Spleen (tissue), 11 donors: Measurements from ENCODE around the gene PPP1R15B. TPM values are rescaled to one million over a fixed set of nuclear protein-coding genes. Genes with fewer than 3 reads are reported as not detected.

ENCODE experiments used
- DNase-seq: peaks from one replicate; pipeline ENCODE4 v3.0.0-alpha.2; 2020
- H3K27ac ChIP-seq, 8 donors: fragments of 200-600 bp; sonication (generic) in 7 of 8; 1 replicate in 4 of 8; 2 replicates in 4 of 8; pipeline versions ENCODE4 v1.5.0 to v1.8.0; 2016 to 2021; ENCODE audit warnings: inconsistent platforms in 4 of 8, mild to moderate bottlenecking in 4 of 8, moderate library complexity in 1 of 8
- H3K27me3 ChIP-seq, 7 donors: fragments of 200-600 bp; sonication (generic) in 6 of 7; replicated peaks in 1 of 7; 1 replicate in 4 of 7; 2 replicates in 3 of 7; pipeline versions ENCODE4 v1.5.0 to v1.8.0; 2016 to 2021; ENCODE audit warnings: inconsistent platforms in 3 of 7, mild to moderate bottlenecking in 1 of 7
- H3K36me3 ChIP-seq, 6 donors: fragments of 200-600 bp; sonication (generic) in 5 of 6; 1 replicate in 4 of 6; 2 replicates in 2 of 6; pipeline versions ENCODE4 v1.5.0 to v1.8.0; 2016 to 2021; ENCODE audit warnings: inconsistent platforms in 2 of 6
- H3K4me1 ChIP-seq, 6 donors: fragments of 200-600 bp; sonication (generic) in 5 of 6; 1 replicate in 3 of 6; 2 replicates in 3 of 6; pipeline versions ENCODE4 v1.5.0 to v1.8.0; 2016 to 2021; ENCODE audit warnings: inconsistent platforms in 3 of 6
- H3K4me3 ChIP-seq, 8 donors: fragments of 200-600 bp; sonication (generic) in 7 of 8; 1 replicate in 4 of 8; 2 replicates in 4 of 8; pipeline versions ENCODE4 v1.5.0 to v1.8.0; 2016 to 2021; ENCODE audit warnings: inconsistent platforms in 4 of 8, mild to moderate bottlenecking in 4 of 8, moderate library complexity in 2 of 8
- H3K9me3 ChIP-seq, 8 donors: fragments of 200-600 bp; sonication (generic) in 7 of 8; 1 replicate in 4 of 8; 2 replicates in 4 of 8; pipeline versions ENCODE4 v1.5.0 to v1.8.0; 2016 to 2021; ENCODE audit warnings: inconsistent platforms in 4 of 8
- CTCF ChIP-seq, 11 experiments: fragments of 200-600 bp in 7 of 11; fragments of 450-650 bp in 4 of 11; sonication (generic) in 4 of 11; IDR thresholded peaks in 8 of 11; conservative IDR thresholded peaks in 3 of 11; 1 replicate in 7 of 11; 2 replicates in 4 of 11; pipeline versions ENCODE4 v1.4.0 to v1.8.0; 2016 to 2021; ENCODE audit warnings: antibody characterized with exemption in 11 of 11, inconsistent platforms in 4 of 11, mild to moderate bottlenecking in 1 of 11
- POLR2A ChIP-seq, 3 donors: fragments of 450-650 bp; IDR thresholded peaks; one replicate each; pipeline ENCODE4 v1.5.1; 2017; ENCODE audit warnings: antibody characterized with exemption in 3 of 3, mild to moderate bottlenecking in 1 of 3
- POLR2AphosphoS5 ChIP-seq, 3 donors: sonication (generic); formaldehyde crosslinking; IDR thresholded peaks; one replicate each; pipeline ENCODE4 v1.5.1; 2017; ENCODE audit warnings: antibody characterized with exemption in 3 of 3
- WGBS, 5 donors: extraction: QIAGEN DNeasy Blood & Tissue Kit in 3 of 5; methylation state at CpG; one replicate each; pipeline versions ENCODE4 v1.1.5 to v1.1.7; 2013 to 2018; 5-methylcytosine and 5-hydroxymethylcytosine counted together
- intact Hi-C: fragments of 100-400 bp; cut with DNase I; formaldehyde crosslinking; loops from one replicate; pipeline ENCODE4 v1.15.0; 2023; ENCODE audit warnings: low total_unique reads
- polyA plus RNA-seq, 3 donors: library from polyadenylated mRNA; stranded (reverse); fragments of 200-250 nt; gene quantifications; one replicate each; pipeline ENCODE4 v1.2.1, GENCODE V29; 2013
- total RNA-seq, 7 donors: library from RNA; depleted of rRNA in 3 of 7; stranded (reverse); fragments of >200 nt in 3 of 7; fragmentation: NEBNext Ultra II Directional in 4 of 7; extraction: Animal tissue kit (Norgen Biotek cat#: 25700) in 4 of 7; gene quantifications; one replicate each; pipeline versions ENCODE4 v1.1.0 to v1.2.1, GENCODE V29; 2016 to 2021
- donor health status: healthy with polysubstance abuse.
- donor health status: DM: no; HTN: no; CAD: no; lungs with moderate emphysema.
- donor health status: DM: no; HTN: no; CAD: no.
- donor health status: Bipolar disorder and iron deficiency.
- donor health status: healthy.
- donor health status: DM: no; HTN: no; CAD: no.
- donor health status: DM: yes; HTN: yes; CAD: no.

PPP1R15B gene
- total and polyA plus RNA-seq, 10 donors = 10.8 to 73.1 (median 57.8) TPM

- no peaks in the 10 kb centered on the region for H3K9me3 ChIP-seq
- no peak overlapping the region for H3K27ac ChIP-seq
- H3K36me3 ChIP-seq = no peaks in the 10 kb centered on the region
- peaks cover 0 to 22% (median 0%) of the 10 kb centered on the region in 7 donors for H3K27me3 ChIP-seq
- intact Hi-C loops = loop anchor here (10.0 kb wide), 2 partner anchors 112 to 502 kb away; partner anchors contain the start of gene SNRPE
- TF ChIP-seq POLR2AphosphoS5 (IDR thresholded peaks at IDR 0.05) (no peak), CTCF (IDR thresholded peaks at IDR 0.05 in 8 of 11, conservative IDR thresholded peaks at IDR 0.05 in 3 of 11) (peak in 3 of 11 experiments; percentile 6 to 38 (median 21))
- no peak overlapping the region for H3K4me3 ChIP-seq
- 88 to 96% (median 91%) methylated on average over 7 of the region's 7 CpGs for WGBS, 5 donors
- H3K4me1 ChIP-seq = peaks cover 8 to 42% (median 22%) of the 10 kb centered on the region in 6 donors
- DNase-seq = no peak
Measured at GRCh38 chr1:204366759-204367158, 44.9 kb downstream of the PPP1R15B start.

- Histone ChIP-seq H3K4me3 (peak overlapping the region in 7 of 8 donors; percentile 14 to 65 (median 35)), H3K27ac (peak overlapping the region in 5 of 8 donors; percentile 31 to 61 (median 49)), H3K27me3 (peaks cover 0 to 46% (median 3%) of the 10 kb centered on the region in 7 donors), H3K9me3 (no peaks in the 10 kb centered on the region), H3K4me1 (peaks cover 8 to 55% (median 33%) of the 10 kb centered on the region in 6 donors), H3K36me3 (no peaks in the 10 kb centered on the region)
- intact Hi-C loops = loop anchor here (5.0 to 10.0 kb wide), 4 partner anchors 109 to 499 kb away; partner anchors contain the start of genes GOLT1A and SNRPE
- peak; percentile 83 for DNase-seq
- TF ChIP-seq CTCF (IDR thresholded peaks at IDR 0.05 in 8 of 11, conservative IDR thresholded peaks at IDR 0.05 in 3 of 11) (peak; percentile 92 to 98 (median 96)), POLR2A (IDR thresholded peaks at IDR 0.05) (no peak), POLR2AphosphoS5 (IDR thresholded peaks at IDR 0.05) (peak in 2 of 3 donors; percentile 27 to 53)
- 0 to 2% (median 1%) methylated on average over 23 to 27 of the region's 27 CpGs for WGBS, 5 donors
Measured at GRCh38 chr1:204363335-204364114, 48.1 kb downstream of the PPP1R15B start.

- H3K4me1 ChIP-seq = peaks cover 8 to 56% (median 31%) of the 10 kb centered on the region in 6 donors
- no peak for DNase-seq
- TF ChIP-seq POLR2A (IDR thresholded peaks at IDR 0.05) = no peak
- TF ChIP-seq POLR2AphosphoS5 (IDR thresholded peaks at IDR 0.05) = no peak
- TF ChIP-seq CTCF (IDR thresholded peaks at IDR 0.05 in 8 of 11, conservative IDR thresholded peaks at IDR 0.05 in 3 of 11) = no peak
Measured at GRCh38 chr1:204362984-204363334, 48.7 kb downstream of the PPP1R15B start.

GRCh38 chr1:204361781-204362180, 49.8 kb downstream of the PPP1R15B start:
- H3K9me3 ChIP-seq = no peaks in the 10 kb centered on the region
- TF ChIP-seq POLR2AphosphoS5 (IDR thresholded peaks at IDR 0.05) (no peak), POLR2A (IDR thresholded peaks at IDR 0.05) (no peak), CTCF (IDR thresholded peaks at IDR 0.05 in 8 of 11, conservative IDR thresholded peaks at IDR 0.05 in 3 of 11) (no peak)
- H3K27me3 ChIP-seq = peaks cover 0 to 54% (median 3%) of the 10 kb centered on the region in 7 donors
- no peak overlapping the region for H3K27ac ChIP-seq
- 71 to 87% (median 74%) methylated on average over 10 of the region's 10 CpGs for WGBS, 5 donors
- no peaks in the 10 kb centered on the region for H3K36me3 ChIP-seq
- H3K4me1 ChIP-seq = peaks cover 8 to 63% (median 31%) of the 10 kb centered on the region in 6 donors
- H3K4me3 ChIP-seq = no peak overlapping the region
- no peak for DNase-seq
- intact Hi-C loops = loop anchor here (5.0 to 10.0 kb wide), 4 partner anchors 107 to 497 kb away; partner anchors contain the start of genes GOLT1A and SNRPE

More at GRCh38 chr1:204362984-204363334, 48.7 kb downstream of the PPP1R15B start:
- peak overlapping the region in 5 of 8 donors; percentile 31 to 61 (median 49) for H3K27ac ChIP-seq
- no peaks in the 10 kb centered on the region for H3K9me3 ChIP-seq
- H3K36me3 ChIP-seq = no peaks in the 10 kb centered on the region
- intact Hi-C loops = loop anchor here (5.0 to 10.0 kb wide), 4 partner anchors 108 to 498 kb away; partner anchors contain the start of genes GOLT1A and SNRPE
- H3K27me3 ChIP-seq = peaks cover 0 to 51% (median 3%) of the 10 kb centered on the region in 7 donors
- H3K4me3 ChIP-seq = peak overlapping the region in 7 of 8 donors; percentile 14 to 65 (median 35)
- 48 to 56% (median 54%) methylated on average over 9 to 11 of the region's 11 CpGs for WGBS, 5 donors
